PC-3 (cell line): ENCODE data around the gene SLC47A2.

Experiments used
- CTCF ChIP-seq: fragments of 300-600 bp; sonication (generic); conservative IDR thresholded peaks from 2 replicates; pipeline ENCODE4 v1.5.1; 2017; ENCODE audit warnings: antibody characterized with exemption, low read depth, mild to moderate bottlenecking, low read length
- EZH2 ChIP-seq: fragments of 300-600 bp; sonication (generic); IDR thresholded peaks from one replicate; pipeline ENCODE4 v1.6.1; 2017; ENCODE audit warnings: antibody characterized with exemption, mild to moderate bottlenecking, low read length; ENCODE audit not compliant: unreplicated experiment

- no peak for TF ChIP-seq CTCF
- TF ChIP-seq EZH2 = no peak
Measured at GRCh38 chr17:19686400-19687090, 29.8 kb downstream of the SLC47A2 start.
